Activated CD4-positive, alpha-beta memory T cell treated with anti-CD3 and anti-CD28 coated beads for 36 hours (primary cell): Measurements from ENCODE around the gene B4GALNT4. TPM values are rescaled to one million over a fixed set of nuclear protein-coding genes. Genes with fewer than 3 reads are reported as not detected.

Experiments used
- CTCF ChIA-PET: fragments of 350-600 bp; sonication (Branson Sonifier 250); formaldehyde crosslinking; loops from one replicate; lab custom pipeline; 2021; ENCODE audit warnings: antibody characterized with exemption, inconsistent platforms; lab: Charles Lee
- POLR2A ChIA-PET: fragments of 350-600 bp; sonication (Branson Sonifier 250); formaldehyde crosslinking; loops from one replicate; lab custom pipeline; 2021; ENCODE audit warnings: antibody characterized with exemption; lab: Charles Lee
- DNase-seq: peaks from one replicate; pipeline ENCODE4 v3.0.0-alpha.2; 2020
- H3K27ac Mint-ChIP-seq: one replicate; pipeline ENCODE4 v1.8.0; 2021; ENCODE audit warnings: mixed read lengths
- H3K27me3 Mint-ChIP-seq: one replicate; pipeline ENCODE4 v1.8.0; 2021; ENCODE audit warnings: mixed read lengths
- H3K36me3 Mint-ChIP-seq: one replicate; pipeline ENCODE4 v1.8.0; 2021; ENCODE audit warnings: mixed read lengths
- H3K4me1 Mint-ChIP-seq: one replicate; pipeline ENCODE4 v1.8.0; 2021; ENCODE audit warnings: low read depth, mixed read lengths
- H3K4me3 Mint-ChIP-seq: one replicate; pipeline ENCODE4 v1.8.0; 2021; ENCODE audit warnings: mild to moderate bottlenecking, mixed read lengths
- H3K9me3 Mint-ChIP-seq: one replicate; pipeline ENCODE4 v1.8.0; 2021; ENCODE audit warnings: mixed read lengths
- intact Hi-C: fragments of 100-400 bp; cut with micrococcal nuclease; formaldehyde crosslinking; loops from one replicate; pipeline ENCODE4 v1.15.1; 2023
- total RNA-seq, 2 experiments: library from RNA; stranded (reverse); gene quantifications; one replicate each; pipeline ENCODE4 v1.2.3, GENCODE V29; 2021

Gene B4GALNT4
- total RNA-seq, 2 experiments from 2014 or later = 2.1 to 4.0 TPM

DNA sequence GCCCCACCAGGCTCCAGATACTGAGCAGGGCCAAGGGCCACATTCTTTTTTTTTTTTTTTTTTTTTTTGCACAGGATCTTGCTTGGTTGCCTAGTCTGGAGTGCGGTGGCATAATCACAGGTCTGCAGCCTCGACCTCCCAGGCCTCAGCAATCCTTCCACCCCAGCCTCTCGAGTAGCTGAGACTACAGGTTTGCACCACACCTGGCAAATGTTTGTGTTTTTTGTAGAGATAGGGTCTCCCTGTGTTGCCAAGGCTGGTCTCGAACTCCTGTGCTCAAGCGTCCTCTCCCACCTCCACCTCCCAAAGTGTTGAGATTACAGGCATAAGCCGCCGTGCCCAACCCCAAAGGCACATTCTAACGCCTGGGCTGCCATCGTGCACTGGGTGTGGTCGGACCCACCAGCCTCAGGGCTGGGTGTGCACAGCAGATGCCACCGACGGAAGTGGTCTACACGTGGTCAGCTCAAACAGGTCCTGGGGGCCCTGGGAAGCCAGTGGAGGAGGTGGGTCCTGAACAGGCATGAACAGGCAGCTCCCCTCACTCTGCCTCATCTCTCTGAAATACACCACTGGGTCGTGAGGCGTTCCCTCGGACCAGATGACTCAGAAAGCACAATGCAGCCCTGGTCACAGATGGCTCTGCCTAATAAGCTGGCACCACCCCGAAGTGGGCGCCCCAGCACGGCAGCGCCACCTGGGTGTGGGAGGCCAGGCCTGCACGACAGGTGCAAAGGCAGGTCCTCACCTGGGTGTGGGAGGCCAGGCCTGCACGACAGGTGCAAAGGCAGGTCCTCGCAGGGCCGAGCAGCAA, 5.1 kb upstream of the B4GALNT4 start:
- peak; percentile 69 for DNase-seq
- Mint-ChIP-seq H3K4me3 (no peak overlapping the region), H3K36me3 (peaks cover 1% of the 10 kb centered on the region), H3K4me1 (peaks cover 8% of the 10 kb centered on the region), H3K27ac (no peak overlapping the region), H3K9me3 (peaks cover 7% of the 10 kb centered on the region), H3K27me3 (peaks cover 24% of the 10 kb centered on the region)
- CTCF ChIA-PET = interaction anchor here (0.6 to 4.3 kb wide), 10 partner anchors 12 to 164 kb away, joined by 3 to 46 read pairs (median 4); partner anchors contain the start of genes BET1L, IFITM2 and RIC8A
- POLR2A ChIA-PET = no interaction called here
- intact Hi-C loops = no loop called here

- Mint-ChIP-seq H3K4me3 (no peak overlapping the region), H3K27me3 (peaks cover 26% of the 10 kb centered on the region), H3K36me3 (peaks cover 1% of the 10 kb centered on the region), H3K9me3 (peaks cover 7% of the 10 kb centered on the region), H3K4me1 (peaks cover 8% of the 10 kb centered on the region), H3K27ac (no peak overlapping the region)
- no peak for DNase-seq
- intact Hi-C loops = no loop called here
- ChIA-PET CTCF (interaction anchor here (0.7 to 4.3 kb wide), 5 partner anchors 13 to 158 kb away, joined by 3 to 46 read pairs (median 4); partner anchors contain the start of genes BET1L, IFITM2 and RIC8A), POLR2A (no interaction called here)
Observed at GRCh38 chr11:364991-365725, 4.1 kb upstream of the B4GALNT4 start.

DNA sequence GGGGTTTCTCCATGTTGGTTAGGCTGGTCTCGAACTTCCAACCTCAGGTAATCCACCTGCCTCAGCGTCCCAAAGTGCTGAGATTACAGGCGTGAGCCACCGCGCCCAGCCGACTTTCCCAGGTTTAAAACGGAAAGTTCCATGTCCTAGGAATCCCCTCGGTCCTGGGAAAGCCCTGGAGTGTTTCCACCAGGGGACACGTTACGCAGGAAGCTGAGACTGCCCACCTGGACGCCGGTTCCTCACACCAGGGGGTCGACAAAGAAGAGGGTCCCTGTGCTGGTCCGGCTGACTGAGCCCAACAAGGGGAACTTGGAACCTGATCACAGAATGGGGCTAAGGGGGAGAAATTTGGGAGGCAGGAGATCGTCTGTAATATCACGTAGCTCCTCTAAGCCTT, 3.5 kb upstream of the B4GALNT4 start:
- DNase-seq = no peak

DNA sequence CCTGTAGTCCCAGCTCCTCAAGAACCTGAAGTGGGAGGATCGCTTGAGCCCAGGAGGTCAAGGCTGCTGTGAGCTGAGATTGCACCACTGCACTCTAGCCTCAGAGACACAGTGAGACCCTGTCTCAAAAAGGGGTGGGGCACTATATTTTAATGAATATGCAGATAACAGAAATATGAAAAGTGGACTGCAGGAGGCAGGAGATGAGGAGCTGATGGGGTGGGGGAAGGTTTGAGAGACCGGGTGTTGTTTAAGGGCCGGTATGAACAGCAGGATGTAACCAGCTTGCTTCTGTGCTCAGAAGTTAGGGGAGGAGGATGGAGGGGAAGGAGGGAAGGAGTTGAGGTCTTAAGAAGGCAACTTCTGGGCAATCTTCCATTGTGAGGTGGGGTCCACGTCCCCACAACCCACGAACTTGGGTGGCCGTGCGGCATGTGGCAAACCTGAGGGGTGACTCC, 1.3 kb upstream of the B4GALNT4 start:
- Mint-ChIP-seq H3K36me3 (peaks cover 1% of the 10 kb centered on the region), H3K27ac (no peak overlapping the region), H3K27me3 (peaks cover 36% of the 10 kb centered on the region), H3K4me3 (peak overlapping the region; percentile 65), H3K4me1 (peaks cover 11% of the 10 kb centered on the region), H3K9me3 (no peaks in the 10 kb centered on the region)
- intact Hi-C loops = no loop called here
- no peak for DNase-seq
- CTCF ChIA-PET = interaction anchor here (1.3 kb wide), 1 partner anchor 117 kb away, joined by 5 read pairs; no protein-coding TSS in a partner anchor
- POLR2A ChIA-PET = interaction anchor here (0.6 kb wide), 1 partner anchor 161 kb away, joined by 3 read pairs; the partner anchor contains the start of genes BET1L and RIC8A

More for the DNA sequence above, 3.5 kb upstream of the B4GALNT4 start:
- H3K27me3 Mint-ChIP-seq = peaks cover 30% of the 10 kb centered on the region
- CTCF ChIA-PET = no interaction called here
- peaks cover 1% of the 10 kb centered on the region for H3K36me3 Mint-ChIP-seq
- H3K4me1 Mint-ChIP-seq = peaks cover 11% of the 10 kb centered on the region
- POLR2A ChIA-PET = no interaction called here
- H3K9me3 Mint-ChIP-seq = peaks cover 7% of the 10 kb centered on the region
- intact Hi-C loops = no loop called here
- H3K27ac Mint-ChIP-seq = no peak overlapping the region
- H3K4me3 Mint-ChIP-seq = no peak overlapping the region

DNA sequence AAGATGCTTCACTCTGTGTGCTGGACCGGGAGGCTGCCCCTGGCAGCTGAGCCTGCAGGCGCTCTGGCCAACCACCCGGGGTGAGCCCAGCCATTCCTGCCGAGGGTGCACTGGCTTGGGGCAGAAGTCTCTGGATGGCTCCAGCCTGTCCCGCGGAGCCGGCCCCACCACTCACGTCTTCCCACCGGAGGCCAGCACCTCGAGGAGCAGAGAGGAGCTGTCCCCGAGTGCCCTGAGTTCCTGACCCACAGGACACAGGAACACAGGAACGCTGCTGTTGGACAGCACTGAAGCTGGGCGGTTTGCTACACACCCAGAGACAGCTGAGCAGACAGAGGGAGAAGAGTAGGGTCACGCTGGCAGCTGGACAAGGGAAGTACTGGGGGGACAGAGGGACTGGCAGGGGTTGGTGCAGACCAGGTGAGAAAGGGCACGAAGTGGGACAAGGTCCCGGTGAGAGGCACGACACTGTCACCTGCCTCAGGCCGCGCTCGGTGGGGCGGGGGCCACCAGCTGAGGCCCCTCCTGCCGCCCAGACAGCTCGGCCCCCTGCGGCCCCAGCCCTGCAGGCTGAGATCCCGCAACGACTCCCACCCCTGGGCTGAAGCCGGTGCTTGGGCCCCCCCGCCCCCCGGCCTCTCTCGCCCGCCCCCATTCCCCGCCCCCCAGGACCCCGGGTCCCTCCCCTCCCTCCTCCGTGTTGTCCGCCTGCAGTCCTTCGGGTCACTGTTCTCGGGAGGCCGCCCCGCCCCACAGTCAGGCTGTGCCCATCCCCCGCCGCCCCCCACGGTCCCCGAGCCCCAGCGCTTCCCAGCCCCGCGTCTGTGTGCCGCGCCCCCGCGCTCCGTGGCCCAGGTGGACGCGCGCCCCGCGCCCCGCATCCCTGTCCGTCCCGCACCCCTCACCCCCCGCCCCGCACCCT, 624 bp upstream of the B4GALNT4 start:
- POLR2A ChIA-PET = interaction anchor here (0.6 kb wide), 1 partner anchor 161 kb away, joined by 3 read pairs; the partner anchor contains the start of genes BET1L and RIC8A
- Mint-ChIP-seq H3K4me1 (peaks cover 11% of the 10 kb centered on the region), H3K9me3 (no peaks in the 10 kb centered on the region), H3K4me3 (peak overlapping the region; percentile 65), H3K27ac (peak overlapping the region; percentile 33), H3K27me3 (peaks cover 36% of the 10 kb centered on the region), H3K36me3 (peaks cover 1% of the 10 kb centered on the region)
- no peak for DNase-seq
- intact Hi-C loops = no loop called here
- CTCF ChIA-PET = interaction anchor here (0.6 to 1.3 kb wide), 2 partner anchors 118 to 125 kb away, joined by 3 to 5 read pairs; no protein-coding TSS in a partner anchor

DNA sequence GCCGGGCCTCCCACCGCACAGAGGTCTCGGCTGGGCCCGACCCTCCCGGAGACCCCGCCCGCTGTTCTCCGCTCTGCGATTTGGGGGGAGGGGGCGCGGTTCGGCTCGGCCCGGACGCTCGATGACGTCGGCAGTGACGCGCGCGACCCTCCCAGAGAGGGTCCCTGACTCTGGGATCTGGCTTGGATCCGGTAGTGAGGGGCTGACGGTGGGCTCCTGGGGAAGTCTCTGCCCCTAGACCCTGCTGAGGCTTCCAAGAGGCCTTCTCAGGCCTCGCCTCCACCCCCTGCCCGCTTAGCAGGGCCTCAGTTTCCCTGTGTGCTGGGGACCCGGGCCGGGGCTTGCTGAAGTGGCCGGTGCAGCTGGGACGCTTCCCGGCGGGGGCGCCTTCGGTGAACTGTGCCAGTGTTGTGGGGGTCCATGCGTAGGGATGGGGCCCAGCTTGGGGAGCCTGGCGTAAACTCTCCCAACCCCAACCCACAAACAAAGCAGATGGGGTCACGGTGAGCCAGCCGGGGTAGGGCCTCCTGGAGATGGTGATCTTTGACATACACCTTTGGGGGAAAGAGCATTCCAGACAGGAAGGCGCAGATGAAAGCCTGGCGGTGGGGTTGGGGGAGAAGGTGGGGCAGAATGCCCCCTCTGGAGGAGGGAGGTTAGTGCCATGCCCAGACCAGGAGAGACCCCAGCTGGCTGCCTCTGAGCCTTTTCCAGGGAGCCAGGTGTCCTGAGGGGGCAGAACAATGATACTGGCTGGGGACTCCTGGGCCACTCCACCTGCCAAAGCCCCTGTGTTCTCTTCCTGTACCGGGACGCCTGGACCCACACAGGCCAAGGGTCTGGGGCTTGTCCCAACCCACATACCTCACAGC, 1.0 kb downstream of the B4GALNT4 start:
- POLR2A ChIA-PET = no interaction called here
- no peak for DNase-seq
- no peak overlapping the region for H3K27ac Mint-ChIP-seq
- peaks cover 1% of the 10 kb centered on the region for H3K36me3 Mint-ChIP-seq
- CTCF ChIA-PET = interaction anchor here (0.9 kb wide), 1 partner anchor 80 kb away, joined by 3 read pairs; no protein-coding TSS in a partner anchor
- H3K4me3 Mint-ChIP-seq = peak overlapping the region; percentile 45
- intact Hi-C loops = no loop called here
- H3K4me1 Mint-ChIP-seq = peaks cover 11% of the 10 kb centered on the region
- no peaks in the 10 kb centered on the region for H3K9me3 Mint-ChIP-seq
- H3K27me3 Mint-ChIP-seq = peaks cover 31% of the 10 kb centered on the region

DNA sequence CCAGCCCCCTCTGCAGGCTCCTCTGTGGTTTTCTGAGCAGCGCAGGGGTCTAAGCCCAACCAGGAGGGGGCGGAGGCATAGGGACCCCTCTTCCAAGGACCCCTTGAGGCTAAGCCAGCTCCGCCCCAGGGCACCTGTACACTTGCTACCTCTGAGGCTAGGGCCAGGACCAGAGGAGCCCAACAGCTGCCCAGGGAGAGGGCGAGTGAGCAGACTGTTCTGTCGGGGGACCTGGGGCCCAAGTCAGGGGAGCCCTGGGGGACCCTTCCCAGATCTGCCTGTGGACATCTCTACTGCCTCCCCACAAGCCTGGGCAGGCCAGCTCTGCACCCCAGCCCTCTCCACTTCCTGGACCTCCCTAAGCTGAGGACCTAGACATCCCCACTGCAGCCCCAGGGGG, 1.8 kb downstream of the B4GALNT4 start:
- H3K4me1 Mint-ChIP-seq = peaks cover 11% of the 10 kb centered on the region
- H3K4me3 Mint-ChIP-seq = no peak overlapping the region
- intact Hi-C loops = no loop called here
- ChIA-PET POLR2A (no interaction called here), CTCF (interaction anchor here (0.9 kb wide), 1 partner anchor 79 kb away, joined by 3 read pairs; no protein-coding TSS in a partner anchor)
- peaks cover 29% of the 10 kb centered on the region for H3K27me3 Mint-ChIP-seq
- no peak for DNase-seq
- H3K9me3 Mint-ChIP-seq = no peaks in the 10 kb centered on the region
- no peak overlapping the region for H3K27ac Mint-ChIP-seq
- peaks cover 1% of the 10 kb centered on the region for H3K36me3 Mint-ChIP-seq

DNA sequence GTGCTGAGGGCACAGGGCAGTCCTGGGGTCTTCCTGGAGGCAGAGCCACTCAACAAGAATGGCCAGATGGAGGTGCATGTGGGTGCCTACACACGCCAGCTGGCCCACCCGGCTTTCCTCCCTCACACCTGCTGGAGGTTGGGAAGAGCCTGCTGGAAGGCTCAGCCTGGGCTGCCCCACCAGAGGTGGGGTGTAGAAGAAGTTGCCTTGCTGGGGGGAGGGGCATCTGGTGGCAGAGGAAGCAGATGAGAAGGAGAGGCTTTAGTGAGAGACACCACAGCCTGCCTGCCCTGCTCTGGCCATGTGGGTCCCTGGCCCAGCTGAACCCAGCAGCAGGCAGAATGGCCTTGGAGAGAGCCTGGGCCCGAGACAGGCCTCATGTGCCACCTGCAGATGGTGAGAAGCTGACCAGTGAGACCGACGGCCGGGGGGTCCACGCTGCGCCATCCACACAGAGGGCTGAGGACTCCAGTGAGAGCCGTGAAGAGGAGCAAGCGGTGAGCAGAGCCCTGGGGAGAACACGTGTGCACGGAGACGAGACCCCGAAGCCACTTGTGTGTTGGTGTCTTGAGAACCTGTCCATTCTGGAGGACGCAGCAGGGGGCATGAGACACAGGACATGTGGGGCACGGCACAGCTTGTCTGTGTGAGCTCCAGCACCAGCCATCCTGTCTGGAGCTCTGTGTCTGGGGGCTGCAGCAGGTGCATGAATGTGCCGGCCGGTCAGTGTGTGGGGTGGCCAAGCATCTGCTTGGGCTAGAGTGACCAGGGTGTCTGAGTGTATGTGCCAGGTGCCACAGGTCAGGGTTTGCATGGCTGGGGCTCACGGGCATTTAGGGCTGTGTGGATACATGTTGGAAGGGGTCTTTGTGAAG, 2.7 kb downstream of the B4GALNT4 start:
- intact Hi-C loops = no loop called here
- Mint-ChIP-seq H3K27me3 (peaks cover 28% of the 10 kb centered on the region), H3K9me3 (no peaks in the 10 kb centered on the region), H3K27ac (no peak overlapping the region), H3K4me1 (peaks cover 11% of the 10 kb centered on the region), H3K4me3 (no peak overlapping the region), H3K36me3 (peaks cover 1% of the 10 kb centered on the region)
- no peak for DNase-seq
- ChIA-PET CTCF (interaction anchor here (0.8 kb wide), 1 partner anchor 15 kb away, joined by 3 read pairs; no protein-coding TSS in a partner anchor), POLR2A (no interaction called here)

DNA sequence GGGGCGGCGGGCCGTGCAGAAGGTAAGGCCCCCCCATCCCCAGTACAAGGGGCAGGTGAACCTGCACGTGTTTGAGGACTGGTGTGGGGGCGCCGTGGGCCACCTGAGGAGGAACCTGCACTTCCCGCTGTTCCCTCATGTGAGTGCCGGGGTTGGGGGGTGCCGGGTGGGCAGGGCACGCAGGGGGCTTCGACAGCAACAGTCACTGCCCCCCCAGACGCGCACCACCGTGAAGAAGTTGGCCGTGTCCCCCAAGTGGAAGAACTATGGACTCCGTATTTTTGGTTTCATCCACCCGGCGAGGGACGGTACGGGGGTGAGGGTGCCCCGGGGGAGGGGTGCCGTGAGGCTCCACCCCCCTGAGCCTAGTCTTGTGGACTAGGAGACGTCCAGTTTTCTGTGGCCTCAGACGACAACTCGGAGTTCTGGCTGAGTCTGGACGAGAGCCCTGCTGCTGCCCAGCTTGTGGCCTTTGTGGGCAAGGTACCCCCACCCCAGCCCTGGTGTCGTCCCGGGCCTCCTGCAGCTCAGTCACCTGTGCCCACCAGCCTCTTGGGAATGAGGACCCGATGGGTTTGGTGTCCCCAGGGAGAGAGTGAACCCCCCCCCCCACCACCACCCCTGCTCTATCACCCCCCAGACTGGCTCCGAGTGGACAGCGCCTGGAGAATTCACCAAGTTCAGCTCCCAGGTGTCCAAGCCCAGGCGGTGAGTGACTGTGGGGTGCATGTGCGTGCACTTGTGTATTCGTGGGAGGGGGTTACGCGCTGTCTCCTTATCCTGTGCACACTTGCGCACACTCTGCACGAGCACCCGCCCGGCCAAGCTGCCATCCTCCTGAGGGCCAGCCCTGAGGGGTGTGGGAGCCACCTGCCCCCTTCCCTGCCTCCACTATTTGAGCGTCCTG, 3.8 kb downstream of the B4GALNT4 start:
- H3K27ac Mint-ChIP-seq = no peak overlapping the region
- H3K4me3 Mint-ChIP-seq = no peak overlapping the region
- no peak for DNase-seq
- ChIA-PET CTCF (no interaction called here), POLR2A (no interaction called here)
- peaks cover 11% of the 10 kb centered on the region for H3K4me1 Mint-ChIP-seq
- no peaks in the 10 kb centered on the region for H3K9me3 Mint-ChIP-seq
- H3K27me3 Mint-ChIP-seq = peaks cover 19% of the 10 kb centered on the region
- intact Hi-C loops = no loop called here
- H3K36me3 Mint-ChIP-seq = peaks cover 1% of the 10 kb centered on the region
